K562 (cell line): ENCODE results near the gene SCUBE1. TPM values are rescaled to one million over a fixed set of nuclear protein-coding genes. Genes with fewer than 3 reads are reported as not detected.

ENCODE experiments used
- ATAC-seq: fragments of 200-7000 bp; cut with Tn5 transposase; 3 replicates; pipeline ENCODE4 v1.9.1; 2020; ENCODE audit warnings: moderate library complexity
- BruUV-seq: library from RNA; stranded (reverse); fragments of 400-500 nt; replicated peaks from 2 replicates; lab custom pipeline; 2021; lab: Mats Ljungman, UMichigan
- CTCF ChIA-PET: fragments of 300-600 bp; formaldehyde crosslinking; extraction: SDS; loops from one replicate; lab custom pipeline; 2021; ENCODE audit warnings: low intra/inter-chr PET ratio; lab: Yijun Ruan, JAX
- POLR2A ChIA-PET: fragments of 300-600, 350-650 bp; sonication (Branson Sonifier 250); formaldehyde crosslinking; extraction: SDS; loops from one replicate; lab custom pipeline; 2021; ENCODE audit warnings: antibody characterized with exemption, inconsistent platforms; lab: Yijun Ruan, JAX
- DNase-seq, 4 experiments: peaks; one replicate each; pipeline versions ENCODE4 v3.0.0 to v3.0.0-alpha.2; 2011 to 2018; ENCODE audit warnings: low spot score in 3 of 4, mixed read lengths in 3 of 4; ENCODE audit errors: extremely low read depth in 1 of 4
- FAIRE-seq: peaks from 2 replicates; lab custom pipeline; 2011; peaks lifted over from hg19 to GRCh38; lab: Jason Lieb, UNC
- H2AFZ ChIP-seq: 2 replicates; pipeline ENCODE4 v1.6.0; 2011; ENCODE audit warnings: low read depth, low read length, control low read depth, inconsistent platforms
- H3K27ac ChIP-seq: fragments of 200-600 bp; 3 replicates; pipeline ENCODE4 v1.8.0; 2011; ENCODE audit warnings: low read depth, mild to moderate bottlenecking, control low read depth, inconsistent platforms, low read length, moderate library complexity, mixed read lengths; ENCODE audit errors: extremely low read depth
- H3K27me3 ChIP-seq, 2 experiments: fragments of 300-600 bp in 1 of 2; 2 replicates in 1 of 2; 3 replicates in 1 of 2; pipeline versions ENCODE4 v1.6.0 to v1.8.0; 2011; ENCODE audit warnings: inconsistent platforms in 2 of 2, low read length in 2 of 2, mild to moderate bottlenecking in 1 of 2, mixed read lengths in 1 of 2, moderate library complexity in 1 of 2; ENCODE audit not compliant: control insufficient read depth in 2 of 2, insufficient read depth in 2 of 2
- H3K36me3 ChIP-seq: fragments of 300-600 bp; 3 replicates; pipeline ENCODE4 v1.8.0; 2011; ENCODE audit warnings: mild to moderate bottlenecking, low read length, inconsistent platforms; ENCODE audit not compliant: control insufficient read depth, insufficient read depth
- H3K4me1 ChIP-seq, 2 experiments: fragments of 200-600 bp in 1 of 2; replicated peaks in 1 of 2; 2 replicates in 1 of 2; 3 replicates in 1 of 2; pipeline versions ENCODE4 v1.5.1 to v1.8.0; 2011; ENCODE audit warnings: inconsistent platforms in 2 of 2, low read length in 2 of 2, mild to moderate bottlenecking in 1 of 2, mixed read lengths in 1 of 2, moderate library complexity in 1 of 2; ENCODE audit not compliant: control insufficient read depth in 2 of 2, insufficient read depth in 2 of 2
- H3K4me2 ChIP-seq: 2 replicates; pipeline ENCODE4 v1.6.1; 2011; ENCODE audit warnings: low read length, control low read depth, inconsistent platforms, mixed read lengths; ENCODE audit not compliant: insufficient read depth
- H3K4me3 ChIP-seq: fragments of 200-600 bp; sonication (generic), shearing (Covaris generic); 2 replicates; pipeline ENCODE4 v1.5.1; 2016; ENCODE audit warnings: control low read depth, inconsistent platforms
- H3K79me2 ChIP-seq: fragments of 200-600 bp; 3 replicates; pipeline ENCODE4 v1.8.0; 2011; ENCODE audit warnings: low read length, inconsistent platforms; ENCODE audit not compliant: control insufficient read depth, insufficient read depth
- H3K9ac ChIP-seq, 2 experiments: 2 replicates each; pipeline versions ENCODE4 v1.6.0 to v1.6.1; 2011; ENCODE audit warnings: low read depth in 2 of 2, low read length in 2 of 2, control low read depth in 1 of 2, inconsistent platforms in 1 of 2, mild to moderate bottlenecking in 1 of 2, mixed read lengths in 1 of 2; ENCODE audit not compliant: insufficient read depth in 1 of 2
- H3K9me1 ChIP-seq: one replicate; pipeline ENCODE4 v1.6.0; 2011; ENCODE audit warnings: inconsistent platforms, mild to moderate bottlenecking, low read length, moderate library complexity; ENCODE audit not compliant: control insufficient read depth, insufficient read depth
- H3K9me3 ChIP-seq: replicated peaks from 2 replicates; pipeline ENCODE4 v1.5.1; 2011; ENCODE audit warnings: low read depth, low read length, inconsistent platforms; ENCODE audit not compliant: control insufficient read depth, insufficient read depth
- H4K20me1 ChIP-seq: replicated peaks from 2 replicates; pipeline ENCODE4 v1.6.1; 2011; ENCODE audit warnings: low read length, inconsistent platforms, mixed read lengths; ENCODE audit not compliant: control insufficient read depth, insufficient read depth
- ADNP ChIP-seq: fragments of 200-800 bp; sonication (Bioruptor generic); IDR thresholded peaks from 2 replicates; pipeline ENCODE4 v1.6.1; 2016; ENCODE audit warnings: missing genetic modification characterization, missing compliant biosample characterization
- ERF ChIP-seq: fragments of 450-650 bp; formaldehyde crosslinking; IDR thresholded peaks from 2 replicates; pipeline ENCODE4 v1.4.0; 2020; ENCODE audit warnings: mild to moderate bottlenecking, mixed read lengths
- GTF2F1 ChIP-seq: IDR thresholded peaks from 2 replicates; pipeline ENCODE4 v1.6.1; 2011; ENCODE audit warnings: low read depth, low read length, improper control_type of control experiment
- HOXB6 ChIP-seq: fragments of 250-450 bp; sonication (Bioruptor Pico); IDR thresholded peaks from 2 replicates; pipeline ENCODE4 v1.5.1; 2022; ENCODE audit warnings: mild to moderate bottlenecking, borderline replicate concordance
- ILF3 ChIP-seq: fragments of 450-650 bp; IDR thresholded peaks from 2 replicates; pipeline ENCODE4 v1.6.1; 2018; ENCODE audit warnings: antibody characterized with exemption, mild to moderate bottlenecking, moderate library complexity, borderline replicate concordance
- MAZ ChIP-seq, 2 experiments: fragments of 450-650 bp in 1 of 2; sonication (generic) in 1 of 2; formaldehyde crosslinking; IDR thresholded peaks in 1 of 2; conservative IDR thresholded peaks in 1 of 2; 2 replicates each; pipeline versions ENCODE4 v1.4.0 to v1.5.0; 2020; ENCODE audit warnings: mild to moderate bottlenecking in 1 of 2, missing genetic modification reagents in 1 of 2
- NR1H2 ChIP-seq: sonication (generic); formaldehyde crosslinking; IDR thresholded peaks from 2 replicates; pipeline ENCODE4 v1.4.0; 2020; ENCODE audit warnings: mild to moderate bottlenecking, missing genetic modification reagents
- PCBP1 ChIP-seq: fragments of 200-400 bp; formaldehyde crosslinking; IDR thresholded peaks from 2 replicates; pipeline ENCODE4 v1.6.1; 2018; ENCODE audit warnings: mild to moderate bottlenecking, low read depth, low read length; ENCODE audit not compliant: poor library complexity, severe bottlenecking
- POLR2H ChIP-seq: IDR thresholded peaks from 2 replicates; pipeline ENCODE4 v1.6.1; 2016; ENCODE audit warnings: missing genetic modification characterization, low read depth, mild to moderate bottlenecking, control low read depth, missing compliant biosample characterization, moderate library complexity
- RBM25 ChIP-seq: fragments of 200-400 bp; formaldehyde crosslinking; IDR thresholded peaks from 2 replicates; pipeline ENCODE4 v1.6.1; 2018; ENCODE audit warnings: low read length, low read depth, moderate library complexity; ENCODE audit not compliant: severe bottlenecking
- SUPT5H ChIP-seq: fragments of 450-650 bp; IDR thresholded peaks from 2 replicates; pipeline ENCODE4 v1.6.1; 2016
- THRA ChIP-seq: fragments of 450-650 bp; IDR thresholded peaks from 2 replicates; pipeline ENCODE4 v1.6.1; 2017; ENCODE audit warnings: mild to moderate bottlenecking, moderate library complexity
- U2AF2 ChIP-seq: fragments of 200-400 bp; formaldehyde crosslinking; optimal IDR thresholded peaks from 2 replicates; pipeline ENCODE3; 2017; ENCODE audit warnings: low read depth, mild to moderate bottlenecking, low read length
- ZNF263 ChIP-seq: sonication (generic); formaldehyde crosslinking; IDR thresholded peaks from 2 replicates; pipeline ENCODE4 v1.8.0; 2022; ENCODE audit warnings: mild to moderate bottlenecking, missing genetic modification reagents, borderline replicate concordance
- ZNF75A ChIP-seq: fragments of 450-650 bp; formaldehyde crosslinking; IDR thresholded peaks from 2 replicates; pipeline ENCODE4 v1.4.0; 2020; ENCODE audit warnings: mild to moderate bottlenecking
- WGBS: fragments of 100-300 bp; shearing (Covaris generic); methylation state at CpG from one replicate; pipeline ENCODE4 v1.1.6; 2016; ENCODE audit warnings: low coverage, mixed read lengths; ENCODE audit not compliant: insufficient coverage; ENCODE audit errors: missing lambda C conversion rate; 5-methylcytosine and 5-hydroxymethylcytosine counted together
- in situ Hi-C: fragments of 300-500 bp; cut with MboI; formaldehyde crosslinking; loops from 4 replicates; pipeline ENCODE4 v1.15.0; 2018; ENCODE audit warnings: inconsistent platforms, mixed read lengths
- intact Hi-C: fragments of 100-400 bp; cut with micrococcal nuclease; formaldehyde crosslinking; loops from 2 replicates; pipeline ENCODE4 v1.14.2; 2022
- polyA plus RNA-seq, 8 experiments: library from polyadenylated mRNA; depleted of rRNA in 4 of 8; stranded (reverse) in 5 of 8; unstranded in 3 of 8; fragments of >200 nt; fragmentation: Nextera tagmentation in 2 of 8; fragmentation: Illumina TruSeq in 1 of 8; extraction: Ambion mirVana in 2 of 8; extraction: Trizol in 1 of 8; gene quantifications; 2 replicates each; pipeline versions ENCODE4 v1.2.1 to v1.2.3, GENCODE V29; 2011 to 2014; ENCODE audit warnings: inconsistent platforms in 1 of 8, missing spikeins in 1 of 8
- total RNA-seq, 7 experiments: library from RNA; depleted of rRNA in 6 of 7; stranded (reverse); fragments of >200 nt in 6 of 7; fragmentation: Illumina TruSeq in 2 of 7; extraction: Trizol in 2 of 7; gene quantifications; 2 replicates each; pipeline versions ENCODE4 v1.2.1 to v1.2.3, GENCODE V29; 2011 to 2021; ENCODE audit warnings: low replicate concordance in 1 of 7
- TF ChIP-seq, protein P1 (sequence below): fragments of 250-450 bp; sonication (Bioruptor Pico); IDR thresholded peaks from 2 replicates; pipeline ENCODE4 v1.8.0; 2022; ENCODE audit warnings: inconsistent platforms
- TF ChIP-seq, protein P2 (sequence below), 3 experiments: IDR thresholded peaks in 2 of 3; conservative IDR thresholded peaks in 1 of 3; 2 replicates each; pipeline ENCODE4 v1.5.1; 2011 to 2012; ENCODE audit warnings: low read length in 3 of 3, mild to moderate bottlenecking in 3 of 3, control low read depth in 2 of 3, improper control_type of control experiment in 1 of 3, inconsistent platforms in 1 of 3, low read depth in 1 of 3, mixed read lengths in 1 of 3, moderate library complexity in 1 of 3; ENCODE audit not compliant: insufficient read depth in 2 of 3

Gene SCUBE1
- total and polyA plus RNA-seq, 9 of the 15 experiments (the other 6 are each of a cell fraction or from before 2014, with no cell fraction given), result 0.03 to 0.47 (median 0.29) TPM; not detected in 6

GRCh38 chr22:43198936-43199335, 144.2 kb downstream of the SCUBE1 start:
- Histone ChIP-seq H3K9me3 (no peaks in the 10 kb centered on the region), H3K4me1 (peaks cover 0 to 10% of the 10 kb centered on the region in 2 experiments; a peak in 2 of 5 replicates), H3K4me3 (no peak overlapping the region), H3K9ac (0 out of 4 replicates have a peak overlapping the region, but pooled peaks of 1 of the 2 experiments have one; percentile 20), H4K20me1 (no peaks in the 10 kb centered on the region), H3K27me3 (peaks cover 0 to 11% of the 10 kb centered on the region in 2 experiments; a peak in 2 of 5 replicates), H3K27ac (no peak overlapping the region), H2AFZ (no peak overlapping the region), H3K9me1 (no peaks in the 10 kb centered on the region), H3K36me3 (no peaks in the 10 kb centered on the region), H3K4me2 (no peak overlapping the region), H3K79me2 (no peaks in the 10 kb centered on the region)
- ChIA-PET POLR2A (no interaction called here), CTCF (interaction anchor here (0.7 kb wide), 1 partner anchor 143 kb away, joined by 4 read pairs; no protein-coding TSS in a partner anchor)
- in situ Hi-C loops (no loop called here), intact Hi-C loops (no loop called here)
- no peak for FAIRE-seq
- 16% methylated on average over 7 of the region's 9 CpGs for WGBS
- TF ChIP-seq, protein P1, sequence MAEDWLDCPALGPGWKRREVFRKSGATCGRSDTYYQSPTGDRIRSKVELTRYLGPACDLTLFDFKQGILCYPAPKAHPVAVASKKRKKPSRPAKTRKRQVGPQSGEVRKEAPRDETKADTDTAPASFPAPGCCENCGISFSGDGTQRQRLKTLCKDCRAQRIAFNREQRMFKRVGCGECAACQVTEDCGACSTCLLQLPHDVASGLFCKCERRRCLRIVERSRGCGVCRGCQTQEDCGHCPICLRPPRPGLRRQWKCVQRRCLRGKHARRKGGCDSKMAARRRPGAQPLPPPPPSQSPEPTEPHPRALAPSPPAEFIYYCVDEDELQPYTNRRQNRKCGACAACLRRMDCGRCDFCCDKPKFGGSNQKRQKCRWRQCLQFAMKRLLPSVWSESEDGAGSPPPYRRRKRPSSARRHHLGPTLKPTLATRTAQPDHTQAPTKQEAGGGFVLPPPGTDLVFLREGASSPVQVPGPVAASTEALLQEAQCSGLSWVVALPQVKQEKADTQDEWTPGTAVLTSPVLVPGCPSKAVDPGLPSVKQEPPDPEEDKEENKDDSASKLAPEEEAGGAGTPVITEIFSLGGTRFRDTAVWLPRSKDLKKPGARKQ (CRISPR knock-in tag), result no peak
- TF ChIP-seq GTF2F1, result no peak
- TF ChIP-seq POLR2H (tag), result no peak
- no peak for TF ChIP-seq ZNF263 (CRISPR knock-in tag)
- TF ChIP-seq NR1H2, result no peak
- TF ChIP-seq ILF3, result no peak
- TF ChIP-seq RBM25, result no peak
- TF ChIP-seq MAZ (CRISPR knock-in tag; conservative IDR thresholded peaks at IDR 0.05 in 1 of 2, IDR thresholded peaks at IDR 0.05 in 1 of 2), result no peak
- TF ChIP-seq ZNF75A (CRISPR knock-in tag), result no peak
- no peak for TF ChIP-seq SUPT5H
- TF ChIP-seq, protein P2, sequence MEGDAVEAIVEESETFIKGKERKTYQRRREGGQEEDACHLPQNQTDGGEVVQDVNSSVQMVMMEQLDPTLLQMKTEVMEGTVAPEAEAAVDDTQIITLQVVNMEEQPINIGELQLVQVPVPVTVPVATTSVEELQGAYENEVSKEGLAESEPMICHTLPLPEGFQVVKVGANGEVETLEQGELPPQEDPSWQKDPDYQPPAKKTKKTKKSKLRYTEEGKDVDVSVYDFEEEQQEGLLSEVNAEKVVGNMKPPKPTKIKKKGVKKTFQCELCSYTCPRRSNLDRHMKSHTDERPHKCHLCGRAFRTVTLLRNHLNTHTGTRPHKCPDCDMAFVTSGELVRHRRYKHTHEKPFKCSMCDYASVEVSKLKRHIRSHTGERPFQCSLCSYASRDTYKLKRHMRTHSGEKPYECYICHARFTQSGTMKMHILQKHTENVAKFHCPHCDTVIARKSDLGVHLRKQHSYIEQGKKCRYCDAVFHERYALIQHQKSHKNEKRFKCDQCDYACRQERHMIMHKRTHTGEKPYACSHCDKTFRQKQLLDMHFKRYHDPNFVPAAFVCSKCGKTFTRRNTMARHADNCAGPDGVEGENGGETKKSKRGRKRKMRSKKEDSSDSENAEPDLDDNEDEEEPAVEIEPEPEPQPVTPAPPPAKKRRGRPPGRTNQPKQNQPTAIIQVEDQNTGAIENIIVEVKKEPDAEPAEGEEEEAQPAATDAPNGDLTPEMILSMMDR (IDR thresholded peaks at IDR 0.05 in 2 of 3, conservative IDR thresholded peaks at IDR 0.05 in 1 of 3; ENCODE audit: insufficient read depth in 2 of 3, low read depth in 1 of 3, low read length in 3 of 3), result no peak
- TF ChIP-seq ADNP (tag), result no peak
- TF ChIP-seq THRA, result no peak
- no peak for TF ChIP-seq ERF (CRISPR knock-in tag)
- no peak for TF ChIP-seq U2AF2
- TF ChIP-seq PCBP1, result no peak
- no peak for TF ChIP-seq HOXB6 (CRISPR knock-in tag)
- ATAC-seq, result no peak
- BruUV-seq, result no TSS peak
- DNase-seq, result no peak
